K562 (cell line): ENCODE measurements around the gene NFE2. TPM values are rescaled to one million over a fixed set of nuclear protein-coding genes. Genes with fewer than 3 reads are reported as not detected.
A peak's percentile ranks its signal among the peaks of the same experiment; 100 is the strongest.

Experiments used
- BRF1 ChIP-seq: IDR thresholded peaks from 3 replicates; pipeline ENCODE4 v1.6.1; 2011; ENCODE audit warnings: borderline replicate concordance, mild to moderate bottlenecking; ENCODE audit not compliant: insufficient read length; ENCODE audit errors: extremely low read depth
- CEBPB ChIP-seq: fragments of 450-650 bp; IDR thresholded peaks from 2 replicates; pipeline ENCODE4 v1.6.1; 2016; ENCODE audit warnings: missing genetic modification characterization, missing compliant biosample characterization
- FOXK2 ChIP-seq, 2 experiments: fragments of 450-650 bp; IDR thresholded peaks in 1 of 2; conservative IDR thresholded peaks in 1 of 2; 2 replicates each; pipeline ENCODE4 v1.6.1; 2016; ENCODE audit warnings: low read depth in 2 of 2, mild to moderate bottlenecking in 1 of 2
- HIVEP1 ChIP-seq: fragments of 250-450 bp; sonication (Bioruptor Pico); IDR thresholded peaks from 2 replicates; pipeline ENCODE4 v1.4.0; 2020; ENCODE audit warnings: mild to moderate bottlenecking
- HOXB6 ChIP-seq: fragments of 250-450 bp; sonication (Bioruptor Pico); IDR thresholded peaks from 2 replicates; pipeline ENCODE4 v1.5.1; 2022; ENCODE audit warnings: mild to moderate bottlenecking, borderline replicate concordance
- JUN ChIP-seq, 2 experiments: sonication (generic) in 1 of 2; formaldehyde crosslinking in 1 of 2; IDR thresholded peaks; 2 replicates each; pipeline versions ENCODE4 v1.6.1 to v1.8.0; 2012 to 2022; ENCODE audit warnings: borderline replicate concordance in 2 of 2, mild to moderate bottlenecking in 2 of 2, improper control_type of control experiment in 1 of 2, low read depth in 1 of 2, low read length in 1 of 2, missing genetic modification reagents in 1 of 2
- KLF16 ChIP-seq: IDR thresholded peaks from 2 replicates; pipeline ENCODE4 v1.6.1; 2016; ENCODE audit warnings: antibody characterized with exemption
- MXI1 ChIP-seq: IDR thresholded peaks from 2 replicates; pipeline ENCODE4 v1.6.1; 2011; ENCODE audit warnings: low read depth, mild to moderate bottlenecking, improper control_type of control experiment, low read length
- PML ChIP-seq: IDR thresholded peaks from 2 replicates; pipeline ENCODE4 v1.6.1; 2012; ENCODE audit warnings: low read length, inconsistent platforms
- ZC3H8 ChIP-seq: fragments of 450-650 bp; IDR thresholded peaks from 2 replicates; pipeline ENCODE4 v1.6.1; 2017
- ZNF324 ChIP-seq: fragments of 250-450 bp; sonication (Bioruptor Pico); IDR thresholded peaks from 2 replicates; pipeline ENCODE4 v1.4.0; 2020; ENCODE audit warnings: mild to moderate bottlenecking
- polyA plus RNA-seq, 8 experiments: library from polyadenylated mRNA; depleted of rRNA in 4 of 8; stranded (reverse) in 5 of 8; unstranded in 3 of 8; fragments of >200 nt; fragmentation: Nextera tagmentation in 2 of 8; fragmentation: Illumina TruSeq in 1 of 8; extraction: Ambion mirVana in 2 of 8; extraction: Trizol in 1 of 8; gene quantifications; 2 replicates each; pipeline versions ENCODE4 v1.2.1 to v1.2.3, GENCODE V29; 2011 to 2014; ENCODE audit warnings: inconsistent platforms in 1 of 8, missing spikeins in 1 of 8
- total RNA-seq, 7 experiments: library from RNA; depleted of rRNA in 6 of 7; stranded (reverse); fragments of >200 nt in 6 of 7; fragmentation: Illumina TruSeq in 2 of 7; extraction: Trizol in 2 of 7; gene quantifications; 2 replicates each; pipeline versions ENCODE4 v1.2.1 to v1.2.3, GENCODE V29; 2011 to 2021; ENCODE audit warnings: low replicate concordance in 1 of 7
- TF ChIP-seq, protein P1 (sequence below): sonication (generic); formaldehyde crosslinking; IDR thresholded peaks from 2 replicates; pipeline ENCODE4 v1.9.0; 2022; ENCODE audit warnings: mild to moderate bottlenecking, missing genetic modification reagents
- TF ChIP-seq, protein P2 (sequence below), 2 experiments: fragments of 450-650 bp in 1 of 2; sonication (generic) in 1 of 2; formaldehyde crosslinking in 1 of 2; IDR thresholded peaks in 1 of 2; conservative IDR thresholded peaks in 1 of 2; 2 replicates each; pipeline versions ENCODE4 v1.6.1 to v1.8.1; 2016 to 2023; ENCODE audit warnings: mild to moderate bottlenecking in 2 of 2, moderate library complexity in 2 of 2, inconsistent platforms in 1 of 2, missing genetic modification reagents in 1 of 2
- TF ChIP-seq, protein P3 (sequence below): fragments of 450-650 bp; IDR thresholded peaks from 2 replicates; pipeline ENCODE4 v1.7.0; 2016; ENCODE audit warnings: borderline replicate concordance

Gene NFE2
- total and polyA plus RNA-seq, 9 of the 15 experiments (the other 6 are each of a cell fraction or from before 2014, with no cell fraction given): 12.3 to 282 (median 208) TPM

DNA sequence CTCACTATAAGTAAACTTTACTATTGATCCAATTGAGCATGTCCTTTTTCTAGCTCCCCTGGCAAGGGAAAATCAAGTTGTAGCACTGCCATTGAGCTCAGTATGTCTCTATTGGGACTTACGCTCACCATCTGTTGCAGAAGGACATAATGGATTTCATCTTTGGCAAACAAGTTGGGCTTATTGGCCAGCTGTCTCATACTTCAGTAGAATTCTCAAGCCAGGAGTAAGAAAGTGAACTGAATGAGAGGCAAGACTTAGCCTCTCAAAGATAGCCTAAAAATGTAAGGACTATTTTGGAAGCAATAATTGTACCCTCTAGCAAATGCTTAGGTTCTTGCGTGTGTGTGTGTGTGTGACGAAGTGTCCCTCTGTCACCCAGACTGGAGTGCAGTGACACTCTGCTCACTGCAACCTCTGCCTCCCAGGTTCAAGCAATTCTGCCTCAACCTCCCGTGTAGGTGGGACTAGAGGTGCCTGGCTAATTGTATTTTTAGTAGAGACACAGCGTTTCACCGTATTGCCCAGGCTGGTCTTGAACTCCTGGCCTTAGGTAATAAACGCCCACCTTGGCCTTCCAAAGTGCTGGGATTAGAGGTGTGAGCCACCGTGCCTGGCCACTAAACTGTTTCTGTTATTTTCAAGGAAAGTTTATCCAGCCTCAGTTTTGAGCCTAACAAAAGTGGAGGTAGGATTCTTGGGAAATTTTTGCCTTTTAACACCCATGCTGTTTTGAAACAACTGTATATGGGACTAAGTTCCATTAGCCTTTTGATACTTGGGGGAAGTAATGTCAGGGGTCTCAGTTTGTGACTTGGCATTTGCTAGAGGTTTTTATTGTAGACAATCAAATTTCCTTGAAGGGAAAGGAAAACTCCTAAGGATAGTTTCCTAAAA lies 13.3 kb downstream of the NFE2 start (continued):
- TF ChIP-seq, protein P1, sequence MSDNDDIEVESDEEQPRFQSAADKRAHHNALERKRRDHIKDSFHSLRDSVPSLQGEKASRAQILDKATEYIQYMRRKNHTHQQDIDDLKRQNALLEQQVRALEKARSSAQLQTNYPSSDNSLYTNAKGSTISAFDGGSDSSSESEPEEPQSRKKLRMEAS: no peak
- no peak for TF ChIP-seq ZNF324 (CRISPR knock-in tag)
- no peak for TF ChIP-seq ZC3H8
- no peak for TF ChIP-seq BRF1
- TF ChIP-seq CEBPB (tag): no peak
- no peak for TF ChIP-seq FOXK2 (conservative IDR thresholded peaks at IDR 0.05 in 1 of 2, IDR thresholded peaks at IDR 0.05 in 1 of 2; ENCODE audit: low read depth in 2 of 2)
- TF ChIP-seq, protein P2, sequence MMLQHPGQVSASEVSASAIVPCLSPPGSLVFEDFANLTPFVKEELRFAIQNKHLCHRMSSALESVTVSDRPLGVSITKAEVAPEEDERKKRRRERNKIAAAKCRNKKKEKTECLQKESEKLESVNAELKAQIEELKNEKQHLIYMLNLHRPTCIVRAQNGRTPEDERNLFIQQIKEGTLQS (IDR thresholded peaks at IDR 0.05): no peak
- TF ChIP-seq, protein P2 (CRISPR knock-in tag; conservative IDR thresholded peaks at IDR 0.05): peak; percentile 34; the same call in 1 of the 2 replicates
- TF ChIP-seq KLF16: no peak
- TF ChIP-seq JUN (IDR thresholded peaks at IDR 0.05; ENCODE audit: borderline replicate concordance, low read depth, low read length): no peak
- TF ChIP-seq JUN (CRISPR knock-in tag; IDR thresholded peaks at IDR 0.05; ENCODE audit: borderline replicate concordance): no peak
- TF ChIP-seq, protein P3, sequence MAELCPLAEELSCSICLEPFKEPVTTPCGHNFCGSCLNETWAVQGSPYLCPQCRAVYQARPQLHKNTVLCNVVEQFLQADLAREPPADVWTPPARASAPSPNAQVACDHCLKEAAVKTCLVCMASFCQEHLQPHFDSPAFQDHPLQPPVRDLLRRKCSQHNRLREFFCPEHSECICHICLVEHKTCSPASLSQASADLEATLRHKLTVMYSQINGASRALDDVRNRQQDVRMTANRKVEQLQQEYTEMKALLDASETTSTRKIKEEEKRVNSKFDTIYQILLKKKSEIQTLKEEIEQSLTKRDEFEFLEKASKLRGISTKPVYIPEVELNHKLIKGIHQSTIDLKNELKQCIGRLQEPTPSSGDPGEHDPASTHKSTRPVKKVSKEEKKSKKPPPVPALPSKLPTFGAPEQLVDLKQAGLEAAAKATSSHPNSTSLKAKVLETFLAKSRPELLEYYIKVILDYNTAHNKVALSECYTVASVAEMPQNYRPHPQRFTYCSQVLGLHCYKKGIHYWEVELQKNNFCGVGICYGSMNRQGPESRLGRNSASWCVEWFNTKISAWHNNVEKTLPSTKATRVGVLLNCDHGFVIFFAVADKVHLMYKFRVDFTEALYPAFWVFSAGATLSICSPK: no peak
- TF ChIP-seq MXI1: 0 out of 2 replicates have a peak, but pooled peaks have one; percentile 21
- no peak for TF ChIP-seq HIVEP1
- peak; percentile 83 for TF ChIP-seq PML
- TF ChIP-seq HOXB6: no peak
